SK-N-MC (cell line): ENCODE measurements around the gene PASD1.
"Not testable (repeated sequence)": the region's sequence is repeated elsewhere in the genome, so short reads cannot be mapped to it uniquely, and the experiment has no call there.

Experiments
- DNase-seq: peaks from one replicate; pipeline ENCODE4 v3.0.0-alpha.2; 2011; ENCODE audit warnings: low read depth, low spot score
- H3K27ac ChIP-seq: fragments of 200-600 bp; sonication (generic); 2 replicates; pipeline ENCODE4 v1.5.1; 2016; ENCODE audit warnings: mixed run types
- H3K36me3 ChIP-seq: fragments of 200-600 bp; sonication (generic); 2 replicates; pipeline ENCODE4 v1.6.1; 2017; ENCODE audit warnings: antibody characterized with exemption, low read length, mixed read lengths; ENCODE audit not compliant: insufficient read depth
- H3K4me3 ChIP-seq: fragments of 200-600 bp; sonication (generic); 2 replicates; pipeline ENCODE4 v1.5.1; 2016
- H3K9ac ChIP-seq: fragments of 200-600 bp; sonication (generic); 2 replicates; pipeline ENCODE4 v1.8.0; 2017; ENCODE audit warnings: mixed run types, mixed read lengths; ENCODE audit not compliant: insufficient read length
- H3K9me3 ChIP-seq: fragments of 200-600 bp; sonication (generic); 2 replicates; pipeline ENCODE4 v1.6.1; 2017; ENCODE audit warnings: low read depth, mild to moderate bottlenecking, antibody characterized with exemption, low read length, moderate library complexity, mixed read lengths
- EZH2 ChIP-seq: fragments of 200-600 bp; sonication (generic); IDR thresholded peaks from one replicate; pipeline ENCODE4 v1.6.1; 2017; ENCODE audit warnings: antibody characterized with exemption
- FOXP2 ChIP-seq: optimal IDR thresholded peaks from 2 replicates; pipeline ENCODE3; 2011; ENCODE audit warnings: mild to moderate bottlenecking, moderate library complexity; ENCODE audit not compliant: insufficient read depth; ENCODE audit errors: extremely low read length, control extremely low read depth
- POLR2AphosphoS5 ChIP-seq: IDR thresholded peaks from 2 replicates; pipeline ENCODE4 v1.6.1; 2012; ENCODE audit warnings: mild to moderate bottlenecking, low read depth, low read length, borderline replicate concordance

The PASD1 gene

DNA sequence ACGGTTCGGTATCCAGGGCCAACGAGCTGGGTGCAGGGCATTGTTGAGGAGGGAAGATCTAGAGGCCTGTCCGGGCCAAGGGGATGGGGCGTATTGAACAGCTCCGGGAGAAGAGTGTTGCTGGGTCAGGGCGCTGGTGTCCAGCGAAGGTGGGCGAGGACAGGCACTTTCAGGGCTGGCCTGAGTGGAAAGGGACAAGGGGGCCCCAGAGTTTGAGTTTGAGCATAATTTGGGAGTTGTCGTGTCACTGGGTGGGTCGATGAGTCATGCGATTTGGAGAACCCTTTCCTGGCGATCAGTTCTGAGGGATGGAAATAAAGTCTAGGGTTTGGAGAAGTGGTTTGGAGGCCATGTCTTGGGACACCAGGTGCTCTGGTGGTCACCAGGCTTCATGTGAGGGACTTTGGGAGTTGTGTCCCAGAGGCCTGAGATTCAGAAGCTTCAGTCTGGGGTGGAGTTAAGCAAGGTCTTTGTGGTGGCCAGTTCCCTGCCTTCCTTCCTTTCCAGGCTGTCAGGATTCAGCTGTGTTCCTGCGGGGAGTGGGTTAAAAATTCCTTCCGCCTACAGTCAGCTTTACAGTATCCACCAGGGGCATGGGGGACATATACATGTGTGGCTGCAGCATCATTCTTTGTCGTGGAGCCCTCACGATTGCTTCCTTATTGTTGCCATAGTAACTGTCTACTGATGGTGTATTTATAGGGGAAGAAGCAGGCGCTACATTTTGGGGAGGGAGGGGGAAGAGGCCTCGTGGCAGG lies 132.3 kb downstream of the PASD1 start:
- Histone ChIP-seq H3K36me3 (no peaks in the 10 kb centered on the region), H3K9ac (no peak overlapping the region), H3K4me3 (no peak overlapping the region), H3K27ac (no peak overlapping the region), H3K9me3 (no peaks in the 10 kb centered on the region)
- no peak for TF ChIP-seq FOXP2
- TF ChIP-seq POLR2AphosphoS5, result no peak
- TF ChIP-seq EZH2, result no peak
- no peak for DNase-seq

DNA sequence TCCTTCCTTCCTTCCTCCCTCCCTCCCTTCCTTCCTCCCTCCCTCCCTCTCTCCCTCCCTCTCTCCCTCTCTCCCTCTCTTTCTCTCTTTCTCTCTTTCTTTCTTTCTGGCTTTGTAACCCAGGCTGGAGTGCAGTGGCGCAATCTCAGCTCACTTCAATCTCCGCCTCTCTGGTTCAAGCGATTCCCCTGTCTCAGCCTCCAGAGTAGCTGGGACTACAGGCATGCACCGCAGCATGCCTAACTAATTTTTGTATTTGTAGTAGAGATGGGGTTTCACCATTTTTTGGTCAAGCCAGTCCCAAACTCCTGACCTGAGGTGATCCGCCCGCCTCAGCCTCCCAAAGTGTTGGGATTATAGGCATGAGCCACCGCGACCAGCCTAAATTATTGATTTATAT lies 133.6 kb downstream of the PASD1 start:
- not testable (repeated sequence) for H3K27ac ChIP-seq, DNase-seq, H3K36me3 ChIP-seq, H3K4me3 ChIP-seq, H3K9ac ChIP-seq, H3K9me3 ChIP-seq

DNA sequence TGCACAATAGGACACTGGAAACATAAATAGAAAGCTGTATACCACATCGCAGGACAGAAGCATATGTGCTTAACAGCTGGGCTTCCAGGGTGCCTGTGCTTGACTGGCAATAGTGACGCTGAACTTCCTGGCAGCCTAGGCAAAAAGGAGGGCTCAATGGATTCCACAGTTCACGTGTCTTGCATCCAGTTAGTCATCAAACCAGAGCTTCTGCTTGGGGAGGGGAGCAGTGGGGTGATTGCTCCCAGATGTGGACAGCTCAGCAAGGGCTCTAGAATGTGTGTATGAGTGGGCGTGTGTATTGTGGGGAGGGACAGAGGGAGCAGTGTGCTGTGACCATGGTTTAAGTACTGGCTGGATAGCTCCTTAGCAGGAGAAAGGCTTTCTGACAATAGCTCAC lies 134.0 kb downstream of the PASD1 start:
- no peak for TF ChIP-seq EZH2
- no peak for TF ChIP-seq FOXP2
- TF ChIP-seq POLR2AphosphoS5, result no peak
- Histone ChIP-seq H3K9me3 (no peaks in the 10 kb centered on the region), H3K4me3 (no peak overlapping the region), H3K27ac (no peak overlapping the region), H3K9ac (no peak overlapping the region), H3K36me3 (no peaks in the 10 kb centered on the region)
- DNase-seq, result no peak

DNA sequence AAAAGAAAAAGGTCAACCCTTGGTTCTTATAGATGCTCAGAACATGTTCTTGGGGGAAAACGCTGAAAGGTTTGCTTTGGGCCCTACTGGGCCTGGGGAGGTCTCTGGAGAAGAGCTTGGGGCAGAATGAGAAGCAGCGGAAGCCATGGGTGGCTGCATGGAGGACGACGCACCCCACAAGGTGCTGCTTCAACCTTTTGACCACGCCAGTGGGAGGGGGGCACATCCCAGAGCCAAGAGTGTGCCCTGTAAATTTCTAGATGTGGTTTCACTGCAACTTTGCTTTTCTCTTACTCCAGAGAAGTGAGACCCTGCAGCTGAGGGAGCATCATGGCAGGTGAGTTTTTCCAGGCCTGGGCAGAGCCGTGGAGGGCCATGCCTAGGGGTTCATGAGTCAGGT lies 135.0 kb downstream of the PASD1 start:
- Histone ChIP-seq H3K9me3 (no peaks in the 10 kb centered on the region), H3K27ac (no peak overlapping the region), H3K9ac (no peak overlapping the region), H3K36me3 (no peaks in the 10 kb centered on the region), H3K4me3 (no peak overlapping the region)
- no peak for DNase-seq
- TF ChIP-seq EZH2, result no peak
- TF ChIP-seq POLR2AphosphoS5, result no peak
- no peak for TF ChIP-seq FOXP2

DNA sequence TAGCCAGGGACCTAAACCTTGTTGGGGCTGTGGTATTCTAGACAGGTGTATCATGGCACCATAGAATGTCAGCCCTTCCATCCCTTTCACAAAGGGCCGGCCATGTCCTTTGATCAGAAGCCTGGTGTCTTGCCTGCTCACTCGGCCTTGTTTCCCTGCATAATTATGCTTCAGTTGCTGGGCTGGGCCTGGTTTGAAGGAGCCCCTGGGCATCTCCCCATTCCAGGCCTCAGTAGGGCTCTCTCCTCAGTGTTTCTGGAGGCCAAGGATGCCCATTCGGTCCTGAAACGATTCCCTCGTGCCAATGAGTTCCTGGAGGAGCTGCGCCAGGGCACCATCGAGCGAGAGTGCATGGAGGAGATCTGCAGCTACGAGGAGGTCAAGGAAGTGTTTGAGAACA lies 136.3 kb downstream of the PASD1 start:
- Histone ChIP-seq H3K9me3 (no peaks in the 10 kb centered on the region), H3K27ac (no peak overlapping the region), H3K4me3 (no peak overlapping the region), H3K36me3 (no peaks in the 10 kb centered on the region), H3K9ac (no peak overlapping the region)
- TF ChIP-seq FOXP2, result no peak
- DNase-seq, result no peak

DNA sequence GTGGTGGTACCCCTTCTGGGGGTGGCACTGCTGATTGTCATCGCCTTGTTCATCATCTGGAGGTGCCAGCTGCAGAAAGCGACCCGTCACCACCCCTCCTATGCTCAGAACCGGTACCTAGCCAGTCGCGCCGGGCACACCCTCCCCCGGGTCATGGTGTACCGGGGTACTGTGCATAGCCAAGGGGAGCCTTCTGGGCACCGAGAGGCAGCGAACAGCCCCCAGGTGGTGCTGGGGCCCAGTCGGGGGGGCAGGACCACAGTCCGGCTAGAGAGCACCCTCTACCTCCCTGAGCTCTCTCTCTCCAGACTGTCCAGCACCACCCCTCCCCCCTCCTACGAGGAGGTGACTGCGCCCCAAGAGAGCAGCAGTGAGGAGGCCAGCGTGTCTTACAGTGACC lies 137.1 kb downstream of the PASD1 start:
- no peaks in the 10 kb centered on the region for H3K36me3 ChIP-seq

DNA sequence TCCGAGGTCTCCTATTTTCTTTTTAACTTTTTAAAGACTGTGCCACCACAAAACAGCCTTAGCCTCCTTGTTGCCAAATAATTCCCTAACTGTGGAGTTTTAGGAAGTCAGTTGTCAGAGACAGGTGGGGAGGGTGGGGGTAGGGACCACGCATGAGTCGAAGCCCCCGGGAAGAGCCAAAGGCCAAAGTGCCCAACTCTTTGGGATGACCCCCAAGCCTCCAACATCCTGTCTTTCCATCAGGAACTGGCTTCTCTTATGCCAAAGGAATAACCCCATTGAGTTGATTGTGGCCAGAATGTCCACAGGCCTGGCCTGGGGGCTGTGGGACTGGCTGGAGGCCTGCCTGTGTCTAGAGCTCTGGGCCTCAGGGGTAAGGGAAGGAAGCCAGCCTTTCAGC lies 137.6 kb downstream of the PASD1 start:
- TF ChIP-seq EZH2 (no peak), FOXP2 (no peak), POLR2AphosphoS5 (no peak)
- no peak overlapping the region for H3K4me3 ChIP-seq
- no peaks in the 10 kb centered on the region for H3K36me3 ChIP-seq
- DNase-seq, result no peak
- no peak overlapping the region for H3K27ac ChIP-seq
- H3K9me3 ChIP-seq, result no peaks in the 10 kb centered on the region
- H3K9ac ChIP-seq, result no peak overlapping the region

More for the DNA sequence above, 137.1 kb downstream of the PASD1 start:
- TF ChIP-seq POLR2AphosphoS5 (no peak), FOXP2 (no peak), EZH2 (no peak)
- no peak overlapping the region for H3K9ac ChIP-seq
- H3K4me3 ChIP-seq, result no peak overlapping the region
- no peak for DNase-seq
- no peaks in the 10 kb centered on the region for H3K9me3 ChIP-seq
- H3K27ac ChIP-seq, result no peak overlapping the region

DNA sequence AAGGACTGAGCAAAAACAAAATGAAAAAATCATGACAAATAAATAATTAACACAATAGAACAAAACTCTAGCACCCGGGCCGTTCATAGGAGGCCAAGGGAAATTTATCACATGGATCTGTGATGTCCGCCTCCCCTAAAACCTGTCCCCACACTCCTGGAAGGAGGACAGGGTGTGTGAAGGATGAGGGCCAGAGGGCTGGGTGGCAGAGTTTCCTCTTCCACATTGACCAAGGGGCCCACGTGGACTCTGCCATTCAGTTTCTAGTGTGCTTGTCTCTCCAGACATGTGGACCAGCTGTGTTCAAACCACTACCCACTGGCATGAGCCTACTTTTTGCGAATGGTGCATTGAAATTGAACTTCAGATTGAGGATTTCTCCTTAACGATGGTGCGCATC lies 138.1 kb downstream of the PASD1 start:
- no peak overlapping the region for H3K4me3 ChIP-seq
- TF ChIP-seq EZH2, result no peak
- TF ChIP-seq POLR2AphosphoS5, result no peak
- no peak for TF ChIP-seq FOXP2
- no peaks in the 10 kb centered on the region for H3K9me3 ChIP-seq
- DNase-seq, result no peak
- H3K9ac ChIP-seq, result no peak overlapping the region
- H3K27ac ChIP-seq, result no peak overlapping the region
- H3K36me3 ChIP-seq, result no peaks in the 10 kb centered on the region

DNA sequence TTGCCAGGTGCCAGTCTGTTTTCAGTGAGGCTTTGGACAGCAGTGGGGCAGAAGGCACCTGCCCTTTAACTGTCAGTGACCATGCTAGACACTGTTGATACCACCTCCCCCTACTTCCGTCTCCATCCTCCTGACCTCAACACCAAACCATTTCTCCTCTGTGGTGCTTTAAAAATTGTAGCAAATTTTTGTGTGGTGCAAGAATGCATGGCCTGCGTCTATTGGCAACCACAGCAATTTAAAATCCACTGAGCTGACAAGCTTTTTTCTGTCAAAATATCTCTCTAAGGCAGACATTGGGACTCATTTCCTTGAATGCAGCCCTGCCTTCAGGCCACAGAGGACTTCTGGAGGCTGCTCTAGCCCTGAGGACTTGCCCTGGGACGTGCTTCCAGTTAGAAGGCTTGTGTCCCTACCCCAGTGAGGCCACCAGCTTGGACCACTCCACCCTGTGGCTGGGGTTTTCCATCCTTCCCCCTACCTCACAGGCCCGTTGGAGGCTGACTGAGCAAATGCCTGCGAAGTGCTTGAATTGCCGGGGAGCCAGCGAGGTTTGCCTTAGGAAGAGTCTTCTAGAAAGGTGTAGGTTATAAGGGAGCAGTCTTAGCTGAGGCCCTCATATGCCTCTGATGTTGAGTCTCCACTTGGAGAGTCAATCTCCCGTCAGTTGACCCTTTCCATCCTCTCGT lies 138.7 kb downstream of the PASD1 start:
- no peak overlapping the region for H3K27ac ChIP-seq
- H3K4me3 ChIP-seq, result no peak overlapping the region

More for the DNA sequence above, 138.7 kb downstream of the PASD1 start:
- TF ChIP-seq FOXP2 (no peak), POLR2AphosphoS5 (no peak), EZH2 (no peak)
- no peak for DNase-seq
- H3K9ac ChIP-seq, result no peak overlapping the region
- no peaks in the 10 kb centered on the region for H3K36me3 ChIP-seq
- H3K9me3 ChIP-seq, result no peaks in the 10 kb centered on the region
